SK-N-SH treated with all-trans-retinoic acid at 6 μM for 48 hours (cell line): Measurements from ENCODE around the gene DPYSL3.

Experiments used
- ARNTL ChIP-seq: fragments of 450-650 bp; formaldehyde crosslinking; IDR thresholded peaks from 2 replicates; pipeline ENCODE4 v1.5.0; 2020; ENCODE audit warnings: low read depth, mild to moderate bottlenecking, moderate library complexity, borderline replicate concordance
- BACH2 ChIP-seq: fragments of 250-450 bp; sonication (Bioruptor Pico); IDR thresholded peaks from 2 replicates; pipeline ENCODE4 v1.9.0; 2021; ENCODE audit warnings: mild to moderate bottlenecking, borderline replicate concordance
- CSDC2 ChIP-seq: fragments of 250-450 bp; sonication (Bioruptor Pico); IDR thresholded peaks from 2 replicates; pipeline ENCODE4 v1.5.0; 2020; ENCODE audit warnings: mild to moderate bottlenecking, moderate library complexity
- GLIS3 ChIP-seq: fragments of 250-450 bp; sonication (Bioruptor Pico); IDR thresholded peaks from 2 replicates; pipeline ENCODE4 v1.5.0; 2020; ENCODE audit warnings: mild to moderate bottlenecking, moderate library complexity
- OSR1 ChIP-seq: fragments of 250-450 bp; sonication (Bioruptor Pico); IDR thresholded peaks from 2 replicates; pipeline ENCODE4 v1.8.0; 2022; ENCODE audit warnings: moderate library complexity, mild to moderate bottlenecking, inconsistent platforms
- PPARA ChIP-seq: fragments of 250-450 bp; sonication (Bioruptor Pico); IDR thresholded peaks from 2 replicates; pipeline ENCODE4 v1.5.0; 2020; ENCODE audit warnings: mild to moderate bottlenecking, borderline replicate concordance
- SNAI2 ChIP-seq: fragments of 250-450 bp; sonication (Bioruptor Pico); IDR thresholded peaks from 2 replicates; pipeline ENCODE4 v1.5.0; 2020; ENCODE audit warnings: mild to moderate bottlenecking, moderate library complexity
- TCF4 ChIP-seq: fragments of 250-450 bp; sonication (Bioruptor Pico); IDR thresholded peaks from 2 replicates; pipeline ENCODE4 v1.8.0; 2021; ENCODE audit warnings: mild to moderate bottlenecking, moderate library complexity, borderline replicate concordance
- TSHZ2 ChIP-seq: fragments of 250-450 bp; sonication (Bioruptor Pico); IDR thresholded peaks from 2 replicates; pipeline ENCODE4 v1.5.0; 2020; ENCODE audit warnings: mild to moderate bottlenecking, moderate library complexity
- ZFP3 ChIP-seq: fragments of 250-450 bp; sonication (Bioruptor Pico); IDR thresholded peaks from 2 replicates; pipeline ENCODE4 v1.5.0; 2020; ENCODE audit warnings: mild to moderate bottlenecking, moderate library complexity

- TF ChIP-seq GLIS3 (no peak), ZFP3 (CRISPR knock-in tag) (no peak), SNAI2 (CRISPR knock-in tag) (no peak), BACH2 (CRISPR knock-in tag) (no peak), CSDC2 (CRISPR knock-in tag) (no peak), ARNTL (CRISPR knock-in tag) (no peak), TCF4 (CRISPR knock-in tag) (no peak), OSR1 (CRISPR knock-in tag) (no peak), TSHZ2 (no peak), PPARA (no peak)
These were observed 2.3 kb downstream of the DPYSL3 start for GRCh38 chr5:147507480-147508126.
